VCaP (cell line): ENCODE results near the gene RALGAPA1.

ENCODE experiments used
- H3K27ac ChIP-seq: fragments of 450-650 bp; 2 replicates; pipeline ENCODE4 v1.5.1; 2017
- CTCF ChIP-seq: fragments of 450-650 bp; conservative IDR thresholded peaks from 2 replicates; pipeline ENCODE4 v1.5.1; 2017; ENCODE audit warnings: mild to moderate bottlenecking, moderate library complexity

The RALGAPA1 gene

GRCh38 chr14:35519986-35520385 is 289.1 kb downstream of the RALGAPA1 start:
- H3K27ac ChIP-seq: no peak overlapping the region
- no peak for TF ChIP-seq CTCF

GRCh38 chr14:35515916-35516315 is 293.2 kb downstream of the RALGAPA1 start:
- no peak overlapping the region for H3K27ac ChIP-seq
- no peak for TF ChIP-seq CTCF

- no peak for TF ChIP-seq CTCF
- no peak overlapping the region for H3K27ac ChIP-seq
Observed at GRCh38 chr14:35512765-35513164, 296.3 kb downstream of the RALGAPA1 start.

GRCh38 chr14:35509846-35510245 is 299.2 kb downstream of the RALGAPA1 start:
- TF ChIP-seq CTCF: no peak
- H3K27ac ChIP-seq: no peak overlapping the region

- H3K27ac ChIP-seq: peak overlapping the region; percentile 91
- TF ChIP-seq CTCF: no peak
Observed at GRCh38 chr14:35506927-35507326, 302.2 kb downstream of the RALGAPA1 start.

GRCh38 chr14:35506461-35506860 is 302.6 kb downstream of the RALGAPA1 start:
- peak overlapping the region; percentile 91 for H3K27ac ChIP-seq
- TF ChIP-seq CTCF: no peak

- no peak for TF ChIP-seq CTCF
- H3K27ac ChIP-seq: peak overlapping the region; percentile 91
Observed at GRCh38 chr14:35504260-35504659, 304.8 kb downstream of the RALGAPA1 start.

GRCh38 chr14:35503646-35504045 is 305.4 kb downstream of the RALGAPA1 start:
- TF ChIP-seq CTCF: no peak
- peak overlapping the region; percentile 91 for H3K27ac ChIP-seq
